ENCODE data around the gene CYS1. TPM values are rescaled to one million over a fixed set of nuclear protein-coding genes. Genes with fewer than 3 reads are reported as not detected.

Gene CYS1
- total and polyA plus RNA-seq, 2 of the 8 experiments (the other 6 are each of a cell fraction or from before 2014, with no cell fraction given) = 0.09 to 0.13 TPM

- no peak for TF ChIP-seq GTF2F1 (IDR thresholded peaks at IDR 0.05; ENCODE audit: borderline replicate concordance, low read depth, low read length)
- no peak for TF ChIP-seq ATF2 (IDR thresholded peaks at IDR 0.05; ENCODE audit: low read length)
- TF ChIP-seq TBP (IDR thresholded peaks at IDR 0.05; ENCODE audit: low read depth, low read length) = peak; percentile 53; the same call in 1 of the 2 replicates
- TF ChIP-seq KDM1A (IDR thresholded peaks at IDR 0.05; ENCODE audit: borderline replicate concordance, low read length) = peak; percentile 34; the same call in 1 of the 2 replicates
- TF ChIP-seq POU5F1 (IDR thresholded peaks at IDR 0.05; ENCODE audit: low read depth, low read length) = no peak
- no peak; a peak in 1 of 4 replicates for TF ChIP-seq HDAC2 (IDR thresholded peaks at IDR 0.05; ENCODE audit: borderline replicate concordance in 1 of 2, low read depth in 2 of 2, low read length in 2 of 2)
- no peak for TF ChIP-seq CHD2 (IDR thresholded peaks at IDR 0.05; ENCODE audit: low read length)
- no peak for TF ChIP-seq GABPA (IDR thresholded peaks at IDR 0.05; ENCODE audit: borderline replicate concordance, insufficient read depth, low read length)
- no peak for TF ChIP-seq SP2 (IDR thresholded peaks at IDR 0.05; ENCODE audit: low read length)
- no peak for TF ChIP-seq SUZ12 (IDR thresholded peaks at IDR 0.05; ENCODE audit: low read length)
- TF ChIP-seq TCF12 (IDR thresholded peaks at IDR 0.05; ENCODE audit: low read depth, low read length) = no peak
- no peak; the same call in 1 of the 2 replicates for TF ChIP-seq E2F6 (IDR thresholded peaks at IDR 0.05)
- TF ChIP-seq MAFK (IDR thresholded peaks at IDR 0.05; ENCODE audit: low read depth, low read length) = no peak
- no peak for TF ChIP-seq USF2 (IDR thresholded peaks at IDR 0.05; ENCODE audit: low read length)
- no peak; a peak in 1 of 4 replicates for TF ChIP-seq RAD21 (IDR thresholded peaks at IDR 0.05 in 1 of 2, conservative IDR thresholded peaks at IDR 0.05 in 1 of 2; ENCODE audit: low read depth in 2 of 2, low read length in 2 of 2)
- no peak for TF ChIP-seq MAX (IDR thresholded peaks at IDR 0.05)
- peak in 1 of 2 experiments; percentile 77; a peak in 1 of 4 replicates for TF ChIP-seq SIN3A (conservative IDR thresholded peaks at IDR 0.05 in 1 of 2, IDR thresholded peaks at IDR 0.05 in 1 of 2; ENCODE audit: low read depth in 1 of 2, low read length in 2 of 2)
- no peak for TF ChIP-seq HDAC6 (IDR thresholded peaks at IDR 0.05; ENCODE audit: low read depth, low read length)
Measured at GRCh38 chr2:10057231-10058107, 22.7 kb downstream of the CYS1 start (continued).

Data from H1 (cell line).